Chondrocyte (in vitro differentiated cells): Measurements from ENCODE around the gene ADIPOR2. TPM values are rescaled to one million over a fixed set of nuclear protein-coding genes. Genes with fewer than 3 reads are reported as not detected.

Experiments
- DNase-seq: peaks from one replicate; pipeline ENCODE4 v3.0.0; 2021; ENCODE audit warnings: mixed read lengths, low spot score
- H3K27ac Mint-ChIP-seq: one replicate; pipeline ENCODE4 v1.8.0; 2021; ENCODE audit warnings: mild to moderate bottlenecking, moderate library complexity, mixed read lengths; ENCODE audit not compliant: unreplicated experiment
- H3K27me3 Mint-ChIP-seq: 2 replicates; pipeline ENCODE4 v1.8.0; 2021; ENCODE audit warnings: low read depth, mixed read lengths
- H3K36me3 Mint-ChIP-seq: 2 replicates; pipeline ENCODE4 v1.8.0; 2021; ENCODE audit warnings: low read depth, mixed read lengths
- H3K4me1 Mint-ChIP-seq: 2 replicates; pipeline ENCODE4 v1.8.0; 2021; ENCODE audit warnings: low read depth, mild to moderate bottlenecking, mixed read lengths
- H3K4me3 Mint-ChIP-seq: one replicate; pipeline ENCODE4 v1.8.0; 2021; ENCODE audit warnings: mild to moderate bottlenecking, moderate library complexity, mixed read lengths; ENCODE audit not compliant: unreplicated experiment
- H3K9me3 Mint-ChIP-seq: 2 replicates; pipeline ENCODE4 v1.8.0; 2021; ENCODE audit warnings: low read depth, mixed read lengths
- total RNA-seq: library from RNA; stranded (reverse); gene quantifications from 3 replicates; pipeline ENCODE4 v1.2.1, GENCODE V29; 2021
- TF ChIP-seq, protein P1 (sequence below): fragments of 200-600 bp; sonication (generic); IDR thresholded peaks from 2 replicates; pipeline ENCODE4 v1.5.0; 2021; ENCODE audit warnings: antibody characterized with exemption, mild to moderate bottlenecking, moderate library complexity

Gene ADIPOR2
- total RNA-seq, 1 donor from 2014 or later, result 35.6 TPM

DNA sequence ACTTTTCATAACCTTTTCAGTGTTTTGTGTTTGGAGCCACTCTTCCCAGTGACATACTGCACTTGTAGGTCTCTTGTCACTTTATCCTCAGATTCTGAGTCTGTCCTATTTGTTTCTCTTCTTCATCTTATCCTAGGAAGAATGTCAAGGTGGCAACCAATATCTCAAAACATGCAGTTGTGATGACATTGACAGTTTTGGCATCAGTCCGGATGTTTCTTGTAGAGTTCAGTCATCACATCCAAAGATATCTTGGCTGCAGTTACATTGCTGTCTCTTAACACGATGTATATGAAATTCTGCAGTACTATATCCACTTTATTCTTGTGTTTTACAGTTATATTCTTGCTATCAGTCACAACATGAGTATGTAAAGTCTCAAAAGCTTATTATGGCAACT is 6.4 kb downstream of the ADIPOR2 start:
- no peak for DNase-seq
- H3K36me3 Mint-ChIP-seq, result no peaks in the 10 kb centered on the region
- no peak overlapping the region for H3K4me3 Mint-ChIP-seq
- H3K9me3 Mint-ChIP-seq, result no peaks in the 10 kb centered on the region
- peaks cover 34% of the 10 kb centered on the region for H3K4me1 Mint-ChIP-seq
- no peaks in the 10 kb centered on the region for H3K27me3 Mint-ChIP-seq
- H3K27ac Mint-ChIP-seq, result no peak overlapping the region
- TF ChIP-seq, protein P1, sequence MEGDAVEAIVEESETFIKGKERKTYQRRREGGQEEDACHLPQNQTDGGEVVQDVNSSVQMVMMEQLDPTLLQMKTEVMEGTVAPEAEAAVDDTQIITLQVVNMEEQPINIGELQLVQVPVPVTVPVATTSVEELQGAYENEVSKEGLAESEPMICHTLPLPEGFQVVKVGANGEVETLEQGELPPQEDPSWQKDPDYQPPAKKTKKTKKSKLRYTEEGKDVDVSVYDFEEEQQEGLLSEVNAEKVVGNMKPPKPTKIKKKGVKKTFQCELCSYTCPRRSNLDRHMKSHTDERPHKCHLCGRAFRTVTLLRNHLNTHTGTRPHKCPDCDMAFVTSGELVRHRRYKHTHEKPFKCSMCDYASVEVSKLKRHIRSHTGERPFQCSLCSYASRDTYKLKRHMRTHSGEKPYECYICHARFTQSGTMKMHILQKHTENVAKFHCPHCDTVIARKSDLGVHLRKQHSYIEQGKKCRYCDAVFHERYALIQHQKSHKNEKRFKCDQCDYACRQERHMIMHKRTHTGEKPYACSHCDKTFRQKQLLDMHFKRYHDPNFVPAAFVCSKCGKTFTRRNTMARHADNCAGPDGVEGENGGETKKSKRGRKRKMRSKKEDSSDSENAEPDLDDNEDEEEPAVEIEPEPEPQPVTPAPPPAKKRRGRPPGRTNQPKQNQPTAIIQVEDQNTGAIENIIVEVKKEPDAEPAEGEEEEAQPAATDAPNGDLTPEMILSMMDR, result no peak

DNA sequence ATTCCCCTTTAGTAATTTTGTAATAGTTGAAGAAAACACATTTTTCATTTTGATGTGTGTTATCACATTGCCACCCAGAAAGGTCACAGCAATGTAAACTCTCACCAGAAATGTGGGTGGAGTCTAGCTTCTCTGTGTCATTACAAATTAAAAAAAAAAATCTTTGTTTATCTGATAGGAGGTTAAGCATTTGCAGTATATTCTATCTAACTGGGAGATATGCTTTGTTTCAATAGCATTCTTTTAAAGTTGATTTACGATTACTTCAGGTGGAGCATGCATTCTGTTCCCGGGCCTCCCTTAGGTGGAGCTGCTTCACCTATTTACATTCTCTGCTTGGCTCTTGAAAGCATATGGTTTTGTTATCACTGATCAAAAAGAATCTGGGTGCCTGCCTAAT is 7.8 kb downstream of the ADIPOR2 start:
- H3K4me3 Mint-ChIP-seq, result no peak overlapping the region
- no peaks in the 10 kb centered on the region for H3K9me3 Mint-ChIP-seq
- TF ChIP-seq, protein P1, result no peak
- H3K36me3 Mint-ChIP-seq, result no peaks in the 10 kb centered on the region
- no peak for DNase-seq
- no peaks in the 10 kb centered on the region for H3K27me3 Mint-ChIP-seq
- no peak overlapping the region for H3K27ac Mint-ChIP-seq
- peaks cover 29% of the 10 kb centered on the region for H3K4me1 Mint-ChIP-seq

DNA sequence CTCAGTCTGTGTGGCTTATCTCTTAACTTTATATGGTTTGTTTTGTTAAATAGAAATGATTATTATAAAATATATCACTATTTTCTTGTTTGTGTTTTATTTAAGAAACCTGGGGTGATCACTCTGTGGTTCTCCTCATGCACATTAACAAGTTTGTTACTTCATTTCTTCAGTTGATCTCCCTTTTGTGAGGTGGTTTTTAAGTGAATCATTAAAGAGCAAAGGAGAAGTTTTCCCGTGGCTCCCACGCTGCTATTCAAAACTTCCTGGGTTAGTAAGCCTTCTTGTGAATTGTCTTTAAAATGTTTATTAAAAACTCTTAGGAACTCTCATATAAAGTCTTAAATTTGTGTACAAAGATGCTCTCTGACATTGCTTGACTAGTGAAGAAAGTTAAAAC is 11.8 kb downstream of the ADIPOR2 start:
- H3K27ac Mint-ChIP-seq, result peak overlapping the region; percentile 41
- H3K4me3 Mint-ChIP-seq, result no peak overlapping the region
- peaks cover 9% of the 10 kb centered on the region for H3K4me1 Mint-ChIP-seq
- no peaks in the 10 kb centered on the region for H3K27me3 Mint-ChIP-seq
- TF ChIP-seq, protein P1, result no peak
- no peak for DNase-seq
- no peaks in the 10 kb centered on the region for H3K9me3 Mint-ChIP-seq
- no peaks in the 10 kb centered on the region for H3K36me3 Mint-ChIP-seq

DNA sequence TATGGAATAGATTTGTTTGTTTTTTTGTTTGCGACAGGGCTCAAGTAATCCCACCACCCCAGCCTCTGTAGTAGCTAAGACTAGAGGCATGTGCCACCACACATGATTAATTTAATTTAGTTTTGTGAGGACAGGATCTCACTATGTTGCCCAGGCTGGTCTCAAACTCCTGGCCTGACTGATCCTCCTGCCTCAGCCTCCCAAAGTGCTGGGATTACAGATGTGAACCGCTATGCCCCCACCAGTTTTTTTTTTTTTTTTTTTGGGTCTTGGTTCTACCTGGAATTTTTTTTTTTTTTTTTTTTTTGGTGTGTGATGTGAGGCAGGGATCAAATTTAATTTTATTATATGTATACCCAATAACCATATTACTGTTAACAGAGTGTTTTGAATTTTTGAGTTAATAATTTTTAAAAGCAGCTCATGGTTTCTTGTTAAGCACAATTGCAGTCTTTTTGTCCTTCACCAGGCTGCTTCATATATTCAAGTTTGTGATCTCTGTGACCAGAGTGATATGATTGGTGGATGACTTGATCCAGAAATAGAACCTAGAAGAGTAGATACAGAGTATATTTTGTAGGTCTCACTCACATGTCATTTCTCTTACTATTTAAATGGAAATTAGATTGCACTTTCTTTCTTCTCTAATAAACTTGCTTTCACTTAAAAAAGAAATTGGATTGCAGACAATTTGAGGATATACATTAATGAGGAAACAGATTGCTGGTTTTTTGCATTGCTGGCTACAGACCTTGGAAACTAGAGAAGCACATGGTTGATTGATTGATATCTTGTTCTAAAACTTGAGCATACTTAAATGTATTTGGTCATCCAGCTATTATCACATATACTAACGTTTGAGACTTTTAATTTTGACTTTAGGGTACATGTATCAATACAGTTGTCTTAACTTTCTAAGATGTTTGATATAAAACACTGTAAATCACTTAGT is 13.2 kb downstream of the ADIPOR2 start:
- no peaks in the 10 kb centered on the region for H3K36me3 Mint-ChIP-seq
- no peaks in the 10 kb centered on the region for H3K9me3 Mint-ChIP-seq
- H3K4me3 Mint-ChIP-seq, result no peak overlapping the region
- no peak overlapping the region for H3K27ac Mint-ChIP-seq
- TF ChIP-seq, protein P1, result no peak
- no peaks in the 10 kb centered on the region for H3K27me3 Mint-ChIP-seq
- DNase-seq, result no peak
- H3K4me1 Mint-ChIP-seq, result peaks cover 9% of the 10 kb centered on the region

DNA sequence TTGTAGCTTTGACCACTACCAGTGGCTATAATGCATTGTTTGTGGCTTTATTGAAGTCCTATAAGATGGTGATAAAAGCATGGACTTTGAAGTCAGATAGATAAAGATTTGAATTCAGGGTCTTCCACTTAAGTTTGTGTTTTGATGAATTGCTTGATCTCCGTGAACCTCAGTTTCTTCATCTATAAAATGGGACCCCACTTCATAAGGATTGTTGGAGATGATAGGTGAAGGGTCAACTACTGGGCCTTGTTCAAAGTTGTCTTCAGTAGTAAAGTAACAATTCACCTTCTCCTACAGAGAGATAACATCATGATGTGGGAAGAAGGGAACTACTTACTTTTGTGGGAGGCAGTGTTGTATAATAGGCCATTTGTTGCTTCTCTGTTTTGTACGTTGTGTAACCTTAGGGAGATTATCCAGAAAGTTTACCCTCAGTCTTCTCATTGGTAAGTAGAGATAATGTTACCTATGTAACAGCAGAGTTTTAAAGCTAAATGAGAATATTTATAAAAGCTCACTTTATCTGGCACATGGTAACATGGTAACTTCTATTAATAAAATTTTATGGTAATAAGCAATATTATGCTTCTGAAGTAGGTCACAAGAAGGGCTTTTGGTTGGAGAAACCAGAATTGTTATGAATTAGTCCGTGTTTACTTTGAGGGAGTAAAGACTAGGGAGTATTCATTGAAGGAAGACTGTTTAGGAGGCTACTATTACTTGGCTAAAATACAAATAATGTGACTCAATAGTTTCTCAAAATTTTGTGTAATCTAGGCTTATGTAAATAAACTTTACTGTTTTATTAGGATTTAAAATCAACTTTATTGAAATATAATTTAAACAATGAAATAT is 15.1 kb downstream of the ADIPOR2 start:
- Mint-ChIP-seq H3K27me3 (no peaks in the 10 kb centered on the region), H3K9me3 (no peaks in the 10 kb centered on the region), H3K27ac (no peak overlapping the region), H3K4me3 (no peak overlapping the region), H3K36me3 (no peaks in the 10 kb centered on the region), H3K4me1 (peaks cover 6% of the 10 kb centered on the region)
- DNase-seq, result no peak
- TF ChIP-seq, protein P1, result no peak
